Measurements from ENCODE around the gene HIPK3.
A peak's percentile ranks its signal among the peaks of the same experiment; 100 is the strongest.
"Not testable (repeated sequence)": the region's sequence is repeated elsewhere in the genome, so short reads cannot be mapped to it uniquely, and the experiment has no call there.

Gene HIPK3

DNA sequence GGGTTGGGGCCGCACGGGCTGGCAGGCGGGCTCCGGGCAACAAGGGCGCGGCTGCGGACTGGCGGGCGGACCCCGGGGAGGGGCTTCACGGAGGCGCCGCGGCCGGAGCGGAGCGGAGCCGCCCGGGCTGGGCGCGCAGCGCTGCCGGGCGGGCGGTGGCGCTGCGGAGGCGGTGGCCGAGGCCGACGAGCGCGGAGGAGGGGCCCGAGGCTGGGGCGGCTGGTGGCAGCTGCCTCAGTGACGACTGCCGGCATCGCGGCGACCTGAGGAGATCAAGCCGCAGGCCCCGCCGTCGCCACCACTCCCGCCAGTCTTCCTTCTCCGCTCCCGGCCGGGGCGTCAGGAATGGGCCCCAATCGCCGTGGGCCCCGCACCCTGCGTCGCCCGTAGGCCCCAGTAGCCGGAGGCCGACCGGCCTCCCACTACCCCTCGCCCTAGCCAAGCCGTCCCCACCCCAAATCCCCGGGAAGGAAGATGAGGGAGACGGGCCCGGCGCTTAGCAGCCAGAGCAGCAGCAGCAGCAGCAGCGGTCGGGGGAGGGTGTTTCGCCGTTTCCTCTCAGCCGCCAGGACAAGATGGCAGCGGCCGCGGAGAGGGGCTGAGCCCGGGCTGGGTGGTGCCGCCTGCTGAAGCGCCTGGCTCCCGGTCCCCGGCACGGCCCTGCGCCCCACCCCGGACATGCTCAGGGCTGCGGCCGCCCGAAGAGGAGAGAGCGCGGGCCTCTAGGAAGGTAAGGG lies at the start of gene HIPK3:
TSS of gene HIPK3 (plus strand) at position 222 of the 737 bp plus-strand sequence.
- DNase-seq: peak; percentile 91

DNA sequence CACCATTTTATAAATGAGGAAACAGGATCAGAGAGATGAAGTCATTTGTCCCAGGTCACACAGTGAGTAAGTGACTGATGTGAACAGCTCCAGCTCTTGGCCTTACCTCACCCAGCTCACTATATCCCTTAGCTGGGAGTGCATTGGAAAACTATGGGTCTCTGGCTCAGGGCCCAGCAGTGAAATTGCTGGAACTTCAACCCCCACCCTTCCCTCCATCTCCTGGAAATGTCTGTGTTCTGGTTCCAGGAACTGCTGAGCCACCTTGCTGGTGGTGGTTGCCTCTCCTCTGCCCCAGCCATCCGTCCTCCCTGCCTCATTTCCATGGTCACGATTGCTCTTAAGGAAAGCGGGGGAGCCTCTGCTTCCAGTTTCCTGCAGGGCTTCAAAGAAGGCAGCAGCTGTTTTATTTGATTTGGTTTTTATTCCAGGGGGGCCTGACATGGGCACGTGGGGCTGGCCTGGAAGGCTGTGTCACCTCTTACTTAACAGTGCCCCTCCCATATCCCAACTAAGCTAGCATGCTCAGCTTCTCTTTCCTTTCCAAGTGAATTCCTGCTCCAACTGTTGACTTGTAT lies 49.7 kb upstream of the HIPK3 start:
- no peak for DNase-seq

DNA sequence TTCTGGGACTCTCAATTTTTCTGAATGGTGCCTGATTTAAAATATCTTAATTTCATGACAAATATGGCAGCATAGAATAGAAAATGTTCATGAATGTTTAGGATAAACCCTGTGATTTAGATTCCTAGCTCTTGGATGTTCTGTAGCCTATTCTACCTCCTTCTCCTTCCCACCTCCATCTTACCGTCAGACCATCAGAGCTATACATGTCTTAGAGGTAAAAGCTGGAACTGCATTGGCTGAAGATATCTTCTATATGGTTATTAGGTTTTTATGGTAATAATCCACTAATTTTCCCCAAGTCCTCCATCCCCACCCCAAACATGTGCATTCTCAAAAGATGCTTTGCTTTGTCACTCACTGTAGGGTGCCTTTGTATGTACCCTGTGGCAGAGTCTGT lies 49.0 kb upstream of the HIPK3 start:
- DNase-seq: no peak

DNA sequence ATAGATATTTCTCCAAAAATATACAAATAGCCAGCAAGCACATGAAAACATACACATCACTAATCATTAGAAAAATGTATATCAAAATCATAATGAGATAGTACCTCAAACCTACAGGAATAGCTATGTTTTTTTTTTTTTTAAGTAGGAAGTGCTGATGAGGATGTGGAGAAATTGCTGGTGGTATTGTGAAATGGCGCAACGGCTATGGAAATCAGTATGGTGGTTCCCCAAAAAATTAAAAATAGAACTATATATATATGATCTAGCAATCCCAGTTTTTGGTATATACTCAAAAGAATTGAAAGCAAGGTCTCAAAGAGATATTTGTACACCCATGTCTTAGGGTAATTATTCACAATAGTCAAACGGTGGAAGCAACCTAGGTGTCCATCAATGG lies 46.0 kb upstream of the HIPK3 start:
- no peak for DNase-seq

DNA sequence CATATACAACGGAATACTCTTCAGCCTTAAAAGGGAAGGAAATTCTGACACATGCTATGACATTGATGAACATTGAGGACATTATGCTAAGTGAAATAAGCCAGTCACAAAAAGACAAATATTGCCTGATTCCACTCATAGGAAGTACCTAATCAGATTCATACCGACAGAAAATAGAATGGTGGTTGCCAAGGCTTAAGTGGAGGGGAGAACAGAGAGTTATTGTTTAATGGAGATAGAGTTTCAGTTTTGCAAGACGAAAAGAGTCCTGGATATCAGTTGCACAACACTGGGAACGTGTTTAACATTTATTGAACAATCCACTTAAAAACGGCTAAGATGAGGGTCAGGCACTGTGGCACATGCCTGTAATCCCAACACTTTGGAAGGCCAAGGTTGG lies 45.6 kb upstream of the HIPK3 start:
- DNase-seq: no peak

DNA sequence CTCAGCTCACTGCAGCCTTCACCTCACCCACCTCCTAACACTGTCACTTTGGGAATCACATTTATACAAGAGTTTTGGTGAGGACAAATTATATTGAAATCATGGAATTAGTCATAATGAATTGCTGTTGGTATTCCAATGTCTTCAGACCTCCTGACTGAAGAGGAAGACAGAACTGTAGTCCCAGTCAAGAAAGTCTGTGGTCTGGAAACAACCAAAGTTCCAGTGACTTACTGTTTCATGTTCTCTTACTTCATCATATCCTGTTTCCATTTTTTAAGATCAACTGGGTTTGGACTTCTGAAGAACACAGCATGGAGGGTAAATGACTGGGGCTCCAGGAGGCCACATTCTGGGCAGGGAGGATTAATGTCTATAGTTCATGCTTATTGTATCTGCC lies 43.0 kb upstream of the HIPK3 start:
- DNase-seq: no peak

DNA sequence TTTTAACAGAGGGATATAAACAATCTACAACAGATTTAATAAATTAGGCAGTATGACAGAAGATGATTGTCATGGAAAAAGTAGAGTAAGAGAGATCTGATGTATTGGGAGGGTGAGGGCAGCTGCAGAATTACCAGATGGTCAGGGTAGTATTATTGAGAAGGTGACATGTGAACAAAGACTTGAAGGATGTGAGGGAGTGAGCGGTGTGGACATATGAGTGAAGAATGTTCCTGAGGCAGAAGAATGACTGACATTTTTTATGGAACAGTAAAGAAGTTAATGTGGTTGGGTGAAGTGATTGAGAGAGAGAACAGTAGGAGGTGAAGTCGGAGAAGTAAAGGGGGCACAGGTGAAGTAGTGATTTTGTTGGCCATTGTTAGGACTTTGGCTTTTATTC lies 42.4 kb upstream of the HIPK3 start:
- no peak for DNase-seq

DNA sequence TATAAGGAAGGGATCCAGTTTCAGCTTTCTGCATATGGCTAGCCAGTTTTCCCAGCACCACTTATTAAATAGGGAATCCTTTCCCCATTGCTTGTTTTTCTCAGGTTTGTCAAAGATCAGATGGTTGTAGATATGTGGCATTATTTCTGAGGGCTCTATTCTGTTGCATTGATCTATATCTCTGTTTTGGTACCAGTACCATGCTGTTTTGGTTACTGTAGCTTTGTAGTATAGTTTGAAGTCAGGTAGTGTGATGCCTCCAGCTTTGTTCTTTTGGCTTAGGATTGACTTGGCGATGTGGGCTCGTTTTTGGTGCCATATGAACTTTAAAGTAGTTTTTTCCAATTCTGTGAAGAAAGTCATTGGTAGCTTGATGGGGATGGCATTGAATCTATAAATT lies 40.5 kb upstream of the HIPK3 start:
- not testable (repeated sequence) for DNase-seq

DNA sequence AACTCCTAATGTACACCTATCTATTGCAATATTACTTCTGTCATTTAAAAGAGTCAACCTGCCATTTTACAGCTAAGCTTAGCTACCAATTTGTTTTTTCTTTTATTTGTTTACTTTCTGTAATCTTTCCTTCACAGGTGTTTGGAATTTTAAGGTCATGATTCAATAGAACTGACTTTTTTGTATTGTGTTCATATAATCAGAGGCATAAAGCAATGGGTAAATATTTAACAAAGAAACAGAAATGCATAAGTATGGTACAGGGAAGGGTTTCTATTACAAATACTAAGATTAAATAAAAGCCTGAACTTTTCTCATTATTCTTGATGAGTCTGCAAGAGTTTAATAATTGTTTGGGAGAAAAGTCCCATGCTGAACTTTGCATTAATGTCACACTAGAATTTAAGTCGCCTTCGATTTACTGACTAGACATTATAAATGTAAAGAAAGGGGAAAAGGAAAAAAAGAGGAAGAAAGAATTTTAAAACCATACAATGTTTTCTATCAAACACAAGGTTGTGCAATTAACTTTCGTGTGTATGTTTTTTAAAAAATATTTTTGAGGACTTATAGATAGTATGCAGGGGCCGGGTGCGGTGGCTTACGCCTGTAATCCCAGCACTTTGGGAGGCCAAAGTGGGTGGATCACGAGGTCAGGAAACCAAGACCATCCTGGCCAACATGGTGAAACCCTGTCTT lies 35.0 kb upstream of the HIPK3 start:
- no peak for DNase-seq

DNA sequence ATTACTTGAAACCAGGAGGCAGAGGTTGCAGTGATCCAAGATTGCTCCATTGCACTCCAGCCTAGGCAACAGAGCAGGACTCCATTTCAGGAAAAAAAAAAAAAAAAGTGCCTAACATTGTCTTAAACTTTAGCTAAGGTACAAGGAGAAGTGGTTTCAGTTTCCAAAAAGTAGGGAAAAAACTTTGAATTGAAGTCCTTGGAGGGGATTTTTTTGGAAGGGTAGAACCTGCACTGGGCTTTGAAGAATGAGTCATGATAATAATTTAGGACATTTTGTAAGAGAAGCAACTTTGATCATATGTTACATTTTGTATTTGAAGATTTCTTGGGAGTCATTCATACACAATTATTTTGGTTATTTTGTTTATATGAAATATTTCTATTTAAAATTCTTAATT lies 31.8 kb upstream of the HIPK3 start:
- DNase-seq: no peak

DNA sequence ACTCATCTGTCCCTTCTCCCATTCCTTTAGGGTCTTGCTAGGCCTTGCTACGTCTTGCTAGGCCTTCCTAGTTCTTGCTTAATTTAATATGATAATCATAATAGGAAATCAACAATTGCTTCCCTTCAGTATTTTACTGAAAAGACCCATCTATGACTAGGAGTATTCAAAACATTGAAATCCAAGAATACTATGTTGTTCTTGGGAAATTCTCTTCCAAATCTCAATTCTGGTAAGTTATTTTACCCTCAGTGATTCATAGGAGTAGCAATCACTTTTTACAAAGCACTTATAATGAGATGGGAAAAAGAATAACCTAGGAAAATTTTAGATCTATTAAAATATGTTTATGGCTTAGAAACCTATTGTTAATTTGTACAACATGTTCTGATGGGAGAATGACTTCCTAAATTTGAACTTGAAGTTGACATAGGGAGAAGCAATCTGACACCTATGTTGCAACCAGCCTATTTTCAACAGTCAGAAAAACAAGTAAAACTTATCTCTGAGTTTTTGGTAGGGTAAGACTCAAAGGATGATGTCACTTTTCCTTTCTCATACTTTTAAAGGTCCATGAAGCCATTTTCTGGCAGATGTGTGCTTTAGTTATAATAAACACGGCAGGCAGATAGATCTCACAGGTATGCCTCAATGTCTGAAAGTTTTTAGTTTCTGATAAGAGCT lies 29.5 kb upstream of the HIPK3 start:
- no peak for DNase-seq

DNA sequence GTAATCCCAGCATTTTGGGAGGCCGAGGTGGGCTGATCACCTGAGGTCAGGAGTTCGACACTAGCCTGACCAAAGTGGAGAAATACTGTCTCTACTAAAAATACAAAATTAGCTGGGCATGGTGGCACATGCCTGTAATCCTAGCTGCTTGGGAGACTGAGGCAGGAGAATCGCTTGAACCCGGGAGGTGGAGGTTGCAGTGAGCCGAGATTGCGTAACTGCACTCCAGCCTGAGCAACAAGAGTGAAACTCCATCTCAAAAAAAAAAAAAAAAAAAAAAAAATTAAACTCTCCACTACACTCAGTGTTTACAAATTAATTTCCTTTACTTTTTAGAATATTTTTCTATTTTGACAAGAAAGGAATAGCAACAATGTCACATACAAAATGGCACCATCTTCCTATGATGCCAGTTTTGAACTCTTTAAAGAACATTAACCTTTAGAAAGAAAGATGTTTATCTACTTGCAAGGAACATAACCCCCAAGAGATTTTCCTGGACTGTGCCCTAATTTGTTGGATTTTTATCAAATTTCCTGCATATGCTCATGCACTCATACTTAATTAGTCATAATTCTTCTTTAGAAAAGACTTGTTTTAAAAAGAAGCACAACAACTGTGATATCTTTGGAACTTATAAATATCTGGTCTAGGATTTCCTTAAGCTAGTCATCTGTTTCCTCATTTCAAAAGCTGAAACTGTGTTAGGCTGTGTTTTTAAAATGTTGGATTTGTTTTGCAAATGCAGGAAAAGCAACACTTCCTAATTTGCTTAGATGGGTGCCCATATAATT lies 22.6 kb upstream of the HIPK3 start:
- DNase-seq: no peak

DNA sequence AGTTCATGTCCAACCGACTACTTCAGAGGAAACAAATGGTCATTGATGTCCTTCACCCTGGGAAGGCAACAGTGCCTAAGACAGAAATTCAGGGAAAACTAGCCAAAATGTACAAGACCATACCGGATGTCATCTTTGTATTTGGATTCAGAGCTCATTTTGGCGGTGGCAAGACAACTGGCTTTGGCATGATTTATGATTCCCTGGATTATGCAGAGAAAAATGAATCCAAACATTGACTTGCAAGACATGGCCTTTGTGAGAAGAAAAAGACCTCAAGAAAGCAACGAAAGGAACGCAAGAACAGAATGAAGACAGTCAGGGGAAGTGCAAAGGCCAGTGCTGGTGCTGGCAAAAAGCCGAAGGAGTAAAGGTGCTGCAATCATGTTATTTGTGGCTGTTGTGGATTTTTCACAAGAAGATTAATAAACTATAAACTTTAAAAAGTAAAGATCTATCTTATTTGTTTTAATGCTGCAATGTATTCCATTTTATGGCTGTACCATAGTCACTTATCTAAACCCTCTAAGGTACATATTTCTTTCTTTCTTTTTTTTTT lies 20.1 kb upstream of the HIPK3 start:
- DNase-seq: no peak

DNA sequence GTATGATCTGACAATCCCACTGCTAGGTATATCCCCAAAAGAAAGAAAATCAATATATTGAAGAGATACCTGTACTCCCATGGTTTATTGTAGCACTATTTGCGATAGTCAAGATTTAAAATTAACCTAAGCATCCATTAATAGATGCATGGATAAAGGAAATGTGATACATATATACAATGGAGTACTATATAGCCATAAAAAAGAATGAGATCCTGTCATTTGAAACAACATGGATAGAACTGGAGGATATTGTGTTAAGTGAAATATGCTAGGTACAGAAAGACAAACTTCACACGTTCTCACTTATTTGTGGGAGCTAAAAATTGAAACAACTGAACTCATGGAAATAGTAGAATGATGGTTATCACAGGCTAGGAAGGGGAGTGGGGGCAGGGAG lies 14.6 kb upstream of the HIPK3 start:
- DNase-seq: no peak

DNA sequence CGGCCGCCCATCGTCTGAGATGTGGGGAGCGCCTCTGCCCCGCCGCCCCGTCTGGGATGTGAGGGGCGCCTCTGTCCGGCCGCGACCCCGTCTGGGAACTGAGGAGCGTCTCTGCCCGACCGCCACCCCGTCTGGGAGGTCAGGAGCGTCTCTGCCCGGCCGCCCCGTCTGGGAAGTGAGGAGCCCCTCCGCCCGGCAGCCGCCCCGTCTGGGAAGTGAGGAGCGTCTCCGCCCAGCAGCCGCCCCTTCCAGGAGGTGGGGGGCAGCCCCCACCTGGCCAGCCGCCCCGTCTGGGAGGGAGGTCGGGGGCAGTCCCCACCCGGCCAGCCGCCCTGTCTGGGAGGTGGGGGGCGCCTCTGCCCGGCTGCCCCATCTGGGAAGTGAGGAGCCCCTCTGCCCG lies 13.5 kb upstream of the HIPK3 start:
- DNase-seq: not testable (repeated sequence)

DNA sequence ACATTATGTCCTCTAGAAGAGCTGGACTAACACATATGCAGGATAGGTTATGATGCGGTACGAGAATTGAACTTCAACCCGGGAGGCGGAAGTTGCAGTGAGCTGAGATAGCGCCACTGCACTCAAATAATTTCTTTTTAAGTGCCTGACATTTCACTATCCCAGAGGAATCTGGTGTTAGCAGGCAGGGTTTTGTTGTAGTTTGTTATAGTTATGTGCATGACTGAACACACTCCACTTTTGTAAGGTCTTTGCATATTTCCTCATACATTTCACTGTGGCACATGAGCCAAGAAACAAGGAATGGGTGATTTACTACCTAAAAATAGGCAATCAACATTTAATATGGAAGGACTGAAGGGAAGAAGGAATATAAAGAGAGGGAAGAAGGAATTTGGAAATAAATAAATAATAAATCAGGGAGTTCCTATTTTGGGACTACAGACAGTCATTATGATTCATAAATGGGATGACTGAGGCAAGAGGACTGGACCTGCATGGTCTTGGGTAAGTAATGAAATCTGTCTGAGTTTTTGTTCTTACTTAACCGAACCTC lies 8.7 kb upstream of the HIPK3 start:
- no peak for DNase-seq

DNA sequence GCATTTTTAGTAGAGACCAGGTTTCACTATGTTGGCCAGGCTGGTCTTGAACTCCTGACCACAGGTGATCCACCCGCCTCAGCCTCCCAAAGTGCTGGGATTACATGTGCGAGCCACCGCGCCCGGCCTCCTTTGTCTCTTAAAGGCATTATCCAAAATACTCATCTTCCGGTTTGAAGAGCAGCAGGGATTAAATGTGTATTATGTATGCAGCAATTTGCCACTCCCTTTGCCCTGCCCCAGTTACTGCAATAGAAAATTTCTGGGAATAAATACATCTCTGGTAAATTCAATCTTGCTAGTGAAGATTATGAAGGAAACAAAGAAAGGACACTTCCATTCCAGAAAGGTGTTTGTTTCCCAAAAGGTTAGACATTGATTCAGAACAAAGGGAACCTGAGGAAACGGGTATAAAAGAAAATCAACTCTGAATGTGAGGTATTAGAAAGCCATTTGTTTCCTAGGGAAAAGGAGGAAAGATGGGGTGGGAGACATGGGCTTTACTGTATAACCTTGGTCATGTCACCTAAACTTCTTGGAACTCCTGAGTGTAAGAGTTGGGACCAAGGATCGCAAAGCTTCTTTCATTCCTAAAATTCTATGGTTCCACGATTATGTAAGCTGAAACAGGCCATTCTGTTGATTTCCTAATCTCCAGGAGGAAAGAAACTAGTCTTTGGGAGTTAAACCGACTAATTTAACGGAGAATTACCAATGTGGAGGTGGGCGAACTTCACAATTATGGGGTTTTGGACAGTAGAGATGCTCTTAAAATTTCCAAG lies 959 bp upstream of the HIPK3 start:
- DNase-seq: no peak

DNA sequence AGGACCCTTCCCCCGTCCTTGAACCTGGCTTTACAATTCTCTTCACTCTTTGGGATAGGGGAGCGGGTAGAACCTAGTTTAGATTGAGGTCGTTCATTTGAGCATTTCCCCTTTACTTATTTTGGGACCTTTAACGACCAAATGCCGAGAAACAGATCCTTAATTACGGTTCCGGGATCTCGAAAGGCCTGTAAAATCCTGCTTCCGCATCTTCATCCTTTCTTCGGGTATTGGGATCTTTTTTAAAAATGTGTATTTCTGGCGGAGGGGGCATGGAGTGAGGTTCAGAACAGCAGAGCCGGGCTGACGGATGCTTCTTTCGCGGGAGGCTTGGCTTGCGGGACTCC lies 395 bp upstream of the HIPK3 start:
- no peak for DNase-seq

DNA sequence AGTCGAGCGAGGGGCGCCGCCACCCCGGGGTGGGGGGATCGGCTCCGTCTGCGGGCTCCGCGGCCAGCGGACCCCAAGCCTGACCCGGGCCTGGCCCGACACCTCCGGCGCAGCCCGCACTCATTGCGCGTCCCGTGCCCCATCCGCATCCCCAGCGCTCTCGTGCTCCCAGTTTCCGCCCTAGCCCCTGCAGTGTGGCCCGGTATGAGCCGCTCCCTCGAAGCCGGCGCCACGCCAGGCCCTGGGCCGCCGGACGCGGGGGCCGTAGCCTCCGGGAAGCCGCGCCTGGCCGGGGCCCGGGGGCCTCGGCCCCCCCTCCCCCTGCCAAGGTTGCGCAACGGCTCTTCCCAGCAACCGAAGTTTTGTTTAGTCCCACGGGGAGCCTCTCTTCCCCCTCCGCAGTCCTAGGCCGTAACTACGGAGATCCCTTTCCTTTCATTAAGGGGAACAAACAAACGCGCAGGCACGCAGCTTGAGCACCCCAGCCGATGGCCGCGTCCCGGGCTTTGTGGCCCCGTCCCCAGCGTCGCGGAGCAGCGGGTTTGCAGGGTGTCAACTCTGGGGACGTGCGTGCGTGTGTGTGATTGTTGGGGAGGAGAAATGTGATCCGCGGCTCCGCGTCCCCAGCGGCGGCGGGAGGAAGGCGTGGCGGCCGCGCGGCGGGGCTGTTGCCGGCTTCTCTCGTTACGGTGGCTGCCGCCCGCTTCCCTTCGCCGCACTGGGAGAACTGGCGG lies 883 bp downstream of the HIPK3 start:
- DNase-seq: peak; percentile 87

DNA sequence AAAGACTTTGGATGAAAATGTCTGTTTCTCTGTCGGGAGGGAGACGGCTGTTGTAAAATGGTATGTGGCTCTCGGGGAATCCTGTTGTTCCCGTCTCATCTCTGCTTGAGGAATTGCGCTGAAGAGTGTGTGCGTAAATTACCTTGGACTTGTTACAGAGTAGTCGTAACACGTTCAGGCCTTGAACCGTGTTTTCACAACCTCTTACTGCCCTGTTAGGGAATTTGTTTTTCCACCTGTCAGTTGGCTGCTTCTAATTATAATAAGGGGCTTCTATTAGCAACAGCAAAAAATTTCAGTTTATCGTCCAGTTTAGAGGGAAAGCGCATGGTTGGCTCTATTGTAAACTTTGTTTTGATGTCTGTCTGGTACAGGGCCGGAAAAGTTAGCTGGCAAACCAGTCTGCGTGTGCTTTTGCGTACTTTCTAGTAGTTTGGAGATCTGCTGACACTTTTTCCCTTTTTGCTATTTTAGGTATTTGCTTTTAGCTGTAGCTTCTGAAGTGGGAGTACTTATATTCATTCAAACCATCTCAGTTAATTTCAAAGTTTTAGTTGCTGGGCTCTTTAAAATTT lies 1.5 kb downstream of the HIPK3 start:
- no peak for DNase-seq
